IMR-90 (cell line): ENCODE results near the gene KATNBL1. TPM values are rescaled to one million over a fixed set of nuclear protein-coding genes. Genes with fewer than 3 reads are reported as not detected.

ENCODE experiments used
- ATAC-seq: fragments of 200-7000 bp; cut with Tn5 transposase; 2 replicates; pipeline ENCODE4 v1.9.1; 2020; ENCODE audit warnings: low read depth, mild to moderate bottlenecking, moderate library complexity
- BruUV-seq: library from RNA; stranded (reverse); fragments of 400-500 nt; replicated peaks from 2 replicates; lab custom pipeline; 2021; lab: Mats Ljungman, UMichigan
- CTCF ChIA-PET: fragments of 300-600 bp; formaldehyde crosslinking; extraction: SDS; loops from one replicate; lab custom pipeline; 2021; ENCODE audit warnings: antibody characterized with exemption; lab: Yijun Ruan, JAX
- POLR2A ChIA-PET: fragments of 300-600 bp; sonication (Branson Sonifier 250); formaldehyde crosslinking; loops from one replicate; lab custom pipeline; 2022; ENCODE audit warnings: antibody characterized with exemption; ENCODE audit not compliant: unreplicated experiment; lab: Charles Lee
- DNase-seq: peaks from one replicate; pipeline ENCODE4 v3.0.0; 2013
- H2AFZ ChIP-seq: replicated peaks from 2 replicates; pipeline ENCODE3; 2013; ENCODE audit warnings: low read length, mild to moderate bottlenecking; ENCODE audit not compliant: poor library complexity
- H2AK5ac ChIP-seq: 2 replicates; pipeline ENCODE4 v1.6.1; 2013; ENCODE audit warnings: low read depth, low read length, inconsistent platforms
- H2AK9ac ChIP-seq: replicated peaks from 2 replicates; pipeline ENCODE3; 2013; ENCODE audit warnings: mild to moderate bottlenecking, low read depth, low read length, moderate library complexity; ENCODE audit not compliant: poor library complexity
- H2BK120ac ChIP-seq: 2 replicates; pipeline ENCODE4 v1.6.1; 2013; ENCODE audit warnings: low read depth, low read length, inconsistent platforms
- H2BK15ac ChIP-seq: 3 replicates; pipeline ENCODE4 v1.6.1; 2013; ENCODE audit warnings: low read depth, low read length, inconsistent platforms
- H2BK20ac ChIP-seq: 2 replicates; pipeline ENCODE4 v1.6.1; 2013; ENCODE audit warnings: low read depth, mild to moderate bottlenecking, inconsistent platforms, low read length, moderate library complexity
- H2BK5ac ChIP-seq: 2 replicates; pipeline ENCODE4 v1.6.1; 2013; ENCODE audit warnings: mild to moderate bottlenecking, low read depth, low read length, inconsistent platforms; ENCODE audit not compliant: poor library complexity, severe bottlenecking
- H3K14ac ChIP-seq: replicated peaks from 2 replicates; pipeline ENCODE4 v1.6.1; 2013; ENCODE audit warnings: low read depth, low read length, inconsistent platforms
- H3K18ac ChIP-seq: 2 replicates; pipeline ENCODE4 v1.6.1; 2013; ENCODE audit warnings: low read depth, low read length, control low read depth
- H3K23ac ChIP-seq: 2 replicates; pipeline ENCODE4 v1.6.1; 2013; ENCODE audit warnings: low read depth, low read length, inconsistent platforms
- H3K27ac ChIP-seq: 2 replicates; pipeline ENCODE4 v1.5.1; 2013; ENCODE audit warnings: mild to moderate bottlenecking, control low read depth, low read length; ENCODE audit not compliant: insufficient read depth
- H3K27me3 ChIP-seq: 2 replicates; pipeline ENCODE4 v1.6.1; 2013; ENCODE audit warnings: low read length; ENCODE audit not compliant: control insufficient read depth, insufficient read depth
- H3K36me3 ChIP-seq: 2 replicates; pipeline ENCODE4 v1.6.1; 2013; ENCODE audit warnings: low read length, mixed read lengths; ENCODE audit not compliant: control insufficient read depth, insufficient read depth
- H3K4ac ChIP-seq: 2 replicates; pipeline ENCODE4 v1.6.1; 2013; ENCODE audit warnings: low read depth, low read length, inconsistent platforms
- H3K4me1 ChIP-seq: 2 replicates; pipeline ENCODE4 v1.6.1; 2013; ENCODE audit warnings: low read length, mixed read lengths; ENCODE audit not compliant: control insufficient read depth, insufficient read depth
- H3K4me2 ChIP-seq: 2 replicates; pipeline ENCODE4 v1.6.1; 2013; ENCODE audit warnings: low read depth, mild to moderate bottlenecking, control low read depth, low read length, moderate library complexity
- H3K4me3 ChIP-seq: 2 replicates; pipeline ENCODE4 v1.5.1; 2013; ENCODE audit warnings: low read depth, mild to moderate bottlenecking, control low read depth, low read length, moderate library complexity; ENCODE audit not compliant: insufficient read depth
- H3K56ac ChIP-seq: 2 replicates; pipeline ENCODE4 v1.6.1; 2013; ENCODE audit warnings: low read length, inconsistent platforms; ENCODE audit not compliant: insufficient read depth; ENCODE audit errors: extremely low read depth
- H3K79me1 ChIP-seq, 2 experiments: 2 replicates each; pipeline ENCODE4 v1.6.1; 2013; ENCODE audit warnings: low read length in 2 of 2, inconsistent platforms in 1 of 2, low read depth in 1 of 2
- H3K9ac ChIP-seq: 2 replicates; pipeline ENCODE4 v1.6.1; 2013; ENCODE audit warnings: low read depth, low read length, control low read depth
- H3K9me1 ChIP-seq: 2 replicates; pipeline ENCODE4 v1.6.1; 2013; ENCODE audit warnings: low read length, inconsistent platforms; ENCODE audit not compliant: insufficient read depth
- H3K9me3 ChIP-seq: 2 replicates; pipeline ENCODE4 v1.6.1; 2013; ENCODE audit warnings: low read length; ENCODE audit not compliant: control insufficient read depth, insufficient read depth
- H4K20me1 ChIP-seq: 2 replicates; pipeline ENCODE4 v1.6.1; 2013; ENCODE audit warnings: low read length, inconsistent platforms; ENCODE audit not compliant: insufficient read depth
- H4K5ac ChIP-seq: 2 replicates; pipeline ENCODE4 v1.6.1; 2013; ENCODE audit warnings: mild to moderate bottlenecking, low read depth, low read length, control low read depth
- H4K8ac ChIP-seq, 2 experiments: 2 replicates each; pipeline ENCODE4 v1.6.1; 2013; ENCODE audit warnings: low read depth in 2 of 2, low read length in 2 of 2, control low read depth in 1 of 2, inconsistent platforms in 1 of 2
- H4K91ac ChIP-seq: 2 replicates; pipeline ENCODE4 v1.6.1; 2013; ENCODE audit warnings: low read depth, low read length, inconsistent platforms; ENCODE audit not compliant: insufficient read depth
- BHLHE40 ChIP-seq: fragments of 150-350 bp; IDR thresholded peaks from 2 replicates; pipeline ENCODE4 v1.6.1; 2016; ENCODE audit warnings: mild to moderate bottlenecking, low read depth, low read length
- CEBPB ChIP-seq: IDR thresholded peaks from 2 replicates; pipeline ENCODE4 v1.6.1; 2012; ENCODE audit warnings: low read depth, low read length, improper control_type of control experiment
- CHD1 ChIP-seq: IDR thresholded peaks from 2 replicates; pipeline ENCODE4 v1.6.1; 2012; ENCODE audit warnings: low read depth, low read length, improper control_type of control experiment
- FOS ChIP-seq: fragments of 150-350 bp; IDR thresholded peaks from 2 replicates; pipeline ENCODE4 v1.6.1; 2016; ENCODE audit warnings: low read depth, low read length
- MAFK ChIP-seq: IDR thresholded peaks from 2 replicates; pipeline ENCODE4 v1.6.1; 2012; ENCODE audit warnings: low read depth, low read length, improper control_type of control experiment
- MAZ ChIP-seq: IDR thresholded peaks from 2 replicates; pipeline ENCODE4 v1.6.1; 2012; ENCODE audit warnings: low read depth, mild to moderate bottlenecking, low read length, improper control_type of control experiment, moderate library complexity, borderline replicate concordance
- MXI1 ChIP-seq: IDR thresholded peaks from 2 replicates; pipeline ENCODE4 v1.6.1; 2012; ENCODE audit warnings: low read depth, mild to moderate bottlenecking, low read length, moderate library complexity, borderline replicate concordance
- NFE2L2 ChIP-seq: fragments of 150-350 bp; IDR thresholded peaks from 2 replicates; pipeline ENCODE4 v1.6.1; 2016; ENCODE audit warnings: low read depth, mild to moderate bottlenecking, low read length
- POLR2A ChIP-seq: IDR thresholded peaks from 2 replicates; pipeline ENCODE4 v1.6.1; 2012; ENCODE audit warnings: mild to moderate bottlenecking, low read depth, low read length
- RAD21 ChIP-seq: IDR thresholded peaks from 2 replicates; pipeline ENCODE4 v1.6.1; 2012; ENCODE audit warnings: low read length, improper control_type of control experiment
- RCOR1 ChIP-seq: IDR thresholded peaks from 2 replicates; pipeline ENCODE4 v1.6.1; 2012; ENCODE audit warnings: mild to moderate bottlenecking, low read length, improper control_type of control experiment; ENCODE audit not compliant: insufficient replicate concordance
- RFX5 ChIP-seq: IDR thresholded peaks from 2 replicates; pipeline ENCODE4 v1.8.0; 2012; ENCODE audit warnings: low read depth, mild to moderate bottlenecking, low read length, moderate library complexity
- SMC3 ChIP-seq: fragments of 150-350 bp; IDR thresholded peaks from 2 replicates; pipeline ENCODE4 v1.6.1; 2016; ENCODE audit warnings: low read depth, mild to moderate bottlenecking, antibody characterized with exemption, low read length, moderate library complexity
- USF2 ChIP-seq: fragments of 150-350 bp; IDR thresholded peaks from 2 replicates; pipeline ENCODE4 v1.6.1; 2017; ENCODE audit warnings: mild to moderate bottlenecking, antibody characterized with exemption, low read length, low read depth
- WGBS, 2 experiments: methylation state at CpG; one replicate each; pipeline versions ENCODE4 v1.1.5 to v1.1.7; 2013; ENCODE audit warnings: missing lambda C conversion rate in 2 of 2; ENCODE audit not compliant: insufficient read length in 1 of 2; ENCODE audit errors: extremely low coverage in 2 of 2; 5-methylcytosine and 5-hydroxymethylcytosine counted together
- dilution Hi-C: fragments of 300-500 bp; cut with HindIII; formaldehyde crosslinking; loops from one replicate; pipeline ENCODE4 v1.14.3; 2018; ENCODE audit warnings: low sequenced_read_pairs; ENCODE audit not compliant: unreplicated experiment
- in situ Hi-C: fragments of 300-500 bp; cut with MboI; formaldehyde crosslinking; loops from 3 replicates; pipeline ENCODE4 v1.14.3; 2019; ENCODE audit warnings: low sequenced_read_pairs, inconsistent platforms, mixed read lengths
- intact Hi-C: fragments of 100-400 bp; cut with micrococcal nuclease; formaldehyde crosslinking; loops from 2 replicates; pipeline ENCODE4 v1.10.0; 2022
- polyA plus RNA-seq, 3 experiments: library from polyadenylated mRNA; depleted of rRNA; stranded (reverse); fragments of >200 nt; gene quantifications; 2 replicates each; pipeline ENCODE4 v1.2.3, GENCODE V29; 2012; ENCODE audit warnings: low replicate concordance in 1 of 3
- total RNA-seq: library from RNA; depleted of rRNA; stranded (reverse); fragments of >200 nt; gene quantifications from 2 replicates; pipeline ENCODE4 v1.2.3, GENCODE V29; 2012
- TF ChIP-seq, protein P1 (sequence below): conservative IDR thresholded peaks from 2 replicates; pipeline ENCODE4 v1.5.1; 2012; ENCODE audit warnings: mild to moderate bottlenecking, low read depth, low read length, improper control_type of control experiment
- TF ChIP-seq, protein P2 (sequence below): fragments of 150-350 bp; IDR thresholded peaks from 2 replicates; pipeline ENCODE4 v1.6.1; 2016; ENCODE audit warnings: low read depth, mild to moderate bottlenecking, low read length, moderate library complexity, borderline replicate concordance

KATNBL1 gene
- total and polyA plus RNA-seq, 2 of the 4 experiments (the other 2 are of a cell fraction): 17.1 to 24.0 TPM

- no peak for DNase-seq
- Histone ChIP-seq H3K56ac (no peak overlapping the region), H3K4me1 (0 out of 2 replicates have a peak, but pooled peaks cover 1% of the 10 kb centered on the region), H3K36me3 (no peaks in the 10 kb centered on the region), H3K4me2 (no peak overlapping the region), H4K91ac (no peak overlapping the region), H2AK9ac (no peak overlapping the region), H3K4me3 (no peak overlapping the region), H2BK5ac (no peak overlapping the region), H2AFZ (no peak overlapping the region), H3K9me3 (no peaks in the 10 kb centered on the region), H2BK20ac (no peak overlapping the region), H2BK15ac (no peak overlapping the region), H4K20me1 (peaks cover 5% of the 10 kb centered on the region; the same call in 1 of the 2 replicates), H3K18ac (no peak overlapping the region), H3K14ac (no peak overlapping the region), H2BK120ac (no peak overlapping the region), H3K79me1 (no peaks in the 10 kb centered on the region), H3K9ac (no peak overlapping the region), H4K5ac (no peak overlapping the region), H4K8ac (no peak overlapping the region), H3K9me1 (no peaks in the 10 kb centered on the region; the same call in 1 of the 2 replicates), H3K27ac (no peak overlapping the region), H3K27me3 (no peaks in the 10 kb centered on the region), H3K4ac (no peak overlapping the region), H2AK5ac (no peak overlapping the region), H3K23ac (no peak overlapping the region)
- ATAC-seq: no peak
- no TSS peak for BruUV-seq
- TF ChIP-seq, protein P1, sequence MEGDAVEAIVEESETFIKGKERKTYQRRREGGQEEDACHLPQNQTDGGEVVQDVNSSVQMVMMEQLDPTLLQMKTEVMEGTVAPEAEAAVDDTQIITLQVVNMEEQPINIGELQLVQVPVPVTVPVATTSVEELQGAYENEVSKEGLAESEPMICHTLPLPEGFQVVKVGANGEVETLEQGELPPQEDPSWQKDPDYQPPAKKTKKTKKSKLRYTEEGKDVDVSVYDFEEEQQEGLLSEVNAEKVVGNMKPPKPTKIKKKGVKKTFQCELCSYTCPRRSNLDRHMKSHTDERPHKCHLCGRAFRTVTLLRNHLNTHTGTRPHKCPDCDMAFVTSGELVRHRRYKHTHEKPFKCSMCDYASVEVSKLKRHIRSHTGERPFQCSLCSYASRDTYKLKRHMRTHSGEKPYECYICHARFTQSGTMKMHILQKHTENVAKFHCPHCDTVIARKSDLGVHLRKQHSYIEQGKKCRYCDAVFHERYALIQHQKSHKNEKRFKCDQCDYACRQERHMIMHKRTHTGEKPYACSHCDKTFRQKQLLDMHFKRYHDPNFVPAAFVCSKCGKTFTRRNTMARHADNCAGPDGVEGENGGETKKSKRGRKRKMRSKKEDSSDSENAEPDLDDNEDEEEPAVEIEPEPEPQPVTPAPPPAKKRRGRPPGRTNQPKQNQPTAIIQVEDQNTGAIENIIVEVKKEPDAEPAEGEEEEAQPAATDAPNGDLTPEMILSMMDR: no peak
- TF ChIP-seq SMC3 (no peak), FOS (no peak), CEBPB (no peak), USF2 (no peak), RCOR1 (no peak), MXI1 (no peak), NFE2L2 (no peak), MAZ (no peak), RAD21 (no peak), POLR2A (no peak), BHLHE40 (no peak), CHD1 (no peak), MAFK (no peak), RFX5 (no peak)
- TF ChIP-seq, protein P2, sequence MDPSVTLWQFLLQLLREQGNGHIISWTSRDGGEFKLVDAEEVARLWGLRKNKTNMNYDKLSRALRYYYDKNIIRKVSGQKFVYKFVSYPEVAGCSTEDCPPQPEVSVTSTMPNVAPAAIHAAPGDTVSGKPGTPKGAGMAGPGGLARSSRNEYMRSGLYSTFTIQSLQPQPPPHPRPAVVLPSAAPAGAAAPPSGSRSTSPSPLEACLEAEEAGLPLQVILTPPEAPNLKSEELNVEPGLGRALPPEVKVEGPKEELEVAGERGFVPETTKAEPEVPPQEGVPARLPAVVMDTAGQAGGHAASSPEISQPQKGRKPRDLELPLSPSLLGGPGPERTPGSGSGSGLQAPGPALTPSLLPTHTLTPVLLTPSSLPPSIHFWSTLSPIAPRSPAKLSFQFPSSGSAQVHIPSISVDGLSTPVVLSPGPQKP: no peak
- intact Hi-C loops (no loop called here), in situ Hi-C loops (loop anchor here (25.0 kb wide), 1 partner anchor 463 kb away; the partner anchor contains the start of gene GOLGA8B), dilution Hi-C loops (no loop called here)
- POLR2A ChIA-PET: no interaction called here
- WGBS, 2 experiments: 100% methylated on average over 1 of the region's 4 CpGs; no CpG with 5 or more reads in 1 of the 2 experiments
- CTCF ChIA-PET: no interaction called here
These were observed 85.2 kb downstream of the KATNBL1 start for GRCh38 chr15:34124651-34125050.
